H9 (cell line): Measurements from ENCODE around the gene TMIGD2. TPM values are rescaled to one million over a fixed set of nuclear protein-coding genes. Genes with fewer than 3 reads are reported as not detected.

Experiments used
- DNase-seq: peaks from one replicate; pipeline ENCODE4 v3.0.0-alpha.2; 2017
- H2AFZ ChIP-seq: one replicate; pipeline ENCODE4 v1.6.1; 2013; ENCODE audit warnings: mild to moderate bottlenecking, low read length, control low read depth, moderate library complexity
- H2AK5ac ChIP-seq: 2 replicates; pipeline ENCODE4 v1.6.1; 2013; ENCODE audit warnings: low read length, control low read depth, mixed read lengths; ENCODE audit not compliant: insufficient read length
- H2BK120ac ChIP-seq: one replicate; pipeline ENCODE4 v1.6.1; 2013; ENCODE audit warnings: low read depth, mild to moderate bottlenecking, low read length, control low read depth, inconsistent platforms; ENCODE audit not compliant: poor library complexity, severe bottlenecking
- H2BK12ac ChIP-seq: 2 replicates; pipeline ENCODE4 v1.6.1; 2013; ENCODE audit warnings: low read length, control low read depth, mixed read lengths, low read depth; ENCODE audit not compliant: insufficient read length
- H2BK15ac ChIP-seq: 2 replicates; pipeline ENCODE4 v1.6.1; 2013; ENCODE audit warnings: low read depth, low read length, control low read depth
- H2BK20ac ChIP-seq: one replicate; pipeline ENCODE4 v1.6.1; 2013; ENCODE audit warnings: low read depth, mild to moderate bottlenecking, low read length, control low read depth, inconsistent platforms; ENCODE audit not compliant: poor library complexity, severe bottlenecking
- H2BK5ac ChIP-seq: 2 replicates; pipeline ENCODE4 v1.6.1; 2013; ENCODE audit warnings: low read length, control low read depth, mixed read lengths; ENCODE audit not compliant: insufficient read length
- H3K14ac ChIP-seq: 2 replicates; pipeline ENCODE4 v1.6.1; 2013; ENCODE audit warnings: low read length, control low read depth; ENCODE audit not compliant: insufficient read depth
- H3K18ac ChIP-seq: 2 replicates; pipeline ENCODE4 v1.6.1; 2013; ENCODE audit warnings: low read depth, mild to moderate bottlenecking, mixed read lengths, low read length, control low read depth; ENCODE audit not compliant: insufficient read length
- H3K23ac ChIP-seq: 2 replicates; pipeline ENCODE4 v1.6.1; 2013; ENCODE audit warnings: low read length, control low read depth, mixed read lengths, low read depth; ENCODE audit not compliant: insufficient read length
- H3K23me2 ChIP-seq: 2 replicates; pipeline ENCODE4 v1.6.1; 2013; ENCODE audit warnings: low read depth, mild to moderate bottlenecking, mixed read lengths, low read length, control low read depth; ENCODE audit not compliant: insufficient read length, poor library complexity, severe bottlenecking
- H3K27ac ChIP-seq: 2 replicates; pipeline ENCODE4 v1.5.1; 2013; ENCODE audit warnings: low read length, control low read depth, mixed read lengths, low read depth; ENCODE audit not compliant: insufficient read length
- H3K27me3 ChIP-seq: 2 replicates; pipeline ENCODE4 v1.6.1; 2013; ENCODE audit warnings: low read length, control low read depth, inconsistent platforms; ENCODE audit not compliant: insufficient read depth
- H3K4ac ChIP-seq: 2 replicates; pipeline ENCODE4 v1.6.1; 2013; ENCODE audit warnings: low read depth, mild to moderate bottlenecking, control low read depth, inconsistent platforms, low read length, moderate library complexity
- H3K4me1 ChIP-seq: 2 replicates; pipeline ENCODE4 v1.6.1; 2013; ENCODE audit warnings: low read length, control low read depth, inconsistent platforms; ENCODE audit not compliant: insufficient read depth
- H3K4me2 ChIP-seq: 2 replicates; pipeline ENCODE4 v1.6.1; 2013; ENCODE audit warnings: low read length, control low read depth, mixed read lengths; ENCODE audit not compliant: insufficient read length, insufficient read depth
- H3K56ac ChIP-seq: 2 replicates; pipeline ENCODE4 v1.6.1; 2013; ENCODE audit warnings: low read depth, mild to moderate bottlenecking, mixed read lengths, low read length, control low read depth; ENCODE audit not compliant: insufficient read length
- H3K79me1 ChIP-seq: 2 replicates; pipeline ENCODE4 v1.6.1; 2013; ENCODE audit warnings: low read depth, mild to moderate bottlenecking, moderate library complexity, low read length, control low read depth, inconsistent platforms; ENCODE audit not compliant: insufficient read depth, poor library complexity, severe bottlenecking
- H3K79me2 ChIP-seq: 2 replicates; pipeline ENCODE4 v1.6.1; 2013; ENCODE audit warnings: low read length, control low read depth, inconsistent platforms; ENCODE audit not compliant: insufficient read depth
- H3K9ac ChIP-seq: 2 replicates; pipeline ENCODE4 v1.6.1; 2013; ENCODE audit warnings: low read length, control low read depth, mixed read lengths; ENCODE audit not compliant: insufficient read length; ENCODE audit errors: extremely low read depth
- H3K9me3 ChIP-seq: one replicate; pipeline ENCODE4 v1.6.1; 2013; ENCODE audit warnings: low read depth, low read length, inconsistent platforms; ENCODE audit not compliant: control insufficient read depth
- H3T11ph ChIP-seq: one replicate; pipeline ENCODE4 v1.6.1; 2013; ENCODE audit warnings: mild to moderate bottlenecking, low read length, control low read depth, inconsistent platforms
- H4K20me1 ChIP-seq: one replicate; pipeline ENCODE4 v1.6.1; 2013; ENCODE audit not compliant: control insufficient read depth, insufficient read length, insufficient read depth
- H4K5ac ChIP-seq: 2 replicates; pipeline ENCODE4 v1.6.1; 2013; ENCODE audit warnings: low read depth, mild to moderate bottlenecking, mixed read lengths, low read length, control low read depth; ENCODE audit not compliant: insufficient read length
- H4K8ac ChIP-seq: replicated peaks from 2 replicates; pipeline ENCODE4 v1.6.1; 2013; ENCODE audit warnings: low read length, control low read depth, mixed read lengths, low read depth; ENCODE audit not compliant: insufficient read length
- H4K91ac ChIP-seq: 2 replicates; pipeline ENCODE4 v1.6.1; 2013; ENCODE audit warnings: low read depth, mild to moderate bottlenecking, moderate library complexity, mixed read lengths, low read length, control low read depth; ENCODE audit not compliant: insufficient read length
- H3K27ac Mint-ChIP-seq, 3 experiments: 2 replicates in 2 of 3; 3 replicates in 1 of 3; pipeline ENCODE4 v1.8.0; 2020 to 2021; ENCODE audit warnings: mixed read lengths in 3 of 3, mild to moderate bottlenecking in 1 of 3, moderate library complexity in 1 of 3
- H3K27me3 Mint-ChIP-seq: 2 replicates; pipeline ENCODE4 v1.8.0; 2021; ENCODE audit warnings: low read depth, mild to moderate bottlenecking, moderate library complexity, mixed read lengths
- H3K36me3 Mint-ChIP-seq, 3 experiments: 2 replicates in 2 of 3; 3 replicates in 1 of 3; pipeline ENCODE4 v1.8.0; 2020 to 2021; ENCODE audit warnings: low read depth in 3 of 3, mixed read lengths in 3 of 3; ENCODE audit not compliant: insufficient read depth in 1 of 3
- H3K4me1 Mint-ChIP-seq, 2 experiments: 2 replicates each; pipeline ENCODE4 v1.8.0; 2020; ENCODE audit warnings: mixed read lengths in 2 of 2
- H3K4me3 Mint-ChIP-seq, 2 experiments: 2 replicates in 1 of 2; 3 replicates in 1 of 2; pipeline ENCODE4 v1.8.0; 2020 to 2021; ENCODE audit warnings: mild to moderate bottlenecking in 2 of 2, mixed read lengths in 2 of 2, moderate library complexity in 1 of 2
- H3K9me3 Mint-ChIP-seq, 2 experiments: 2 replicates in 1 of 2; 3 replicates in 1 of 2; pipeline ENCODE4 v1.8.0; 2020; ENCODE audit warnings: mild to moderate bottlenecking in 2 of 2, mixed read lengths in 2 of 2, moderate library complexity in 1 of 2
- WGBS: extraction: QIAGEN DNeasy Blood & Tissue Kit; methylation state at CpG from one replicate; pipeline ENCODE4 v1.1.7; 2013; ENCODE audit warnings: missing lambda C conversion rate, low lambda C conversion rate, mixed read lengths; ENCODE audit not compliant: insufficient read length; ENCODE audit errors: extremely low coverage; 5-methylcytosine and 5-hydroxymethylcytosine counted together
- total RNA-seq: library from RNA; stranded (reverse); gene quantifications from 2 replicates; pipeline ENCODE4 v1.2.1, GENCODE V29; 2021
- TF ChIP-seq, protein P1 (sequence below): fragments of 200-600 bp; sonication (generic); conservative IDR thresholded peaks from 3 replicates; pipeline ENCODE4 v1.8.0; 2021; ENCODE audit warnings: antibody characterized with exemption, mild to moderate bottlenecking

The TMIGD2 gene
- total RNA-seq, 1 experiment from 2014 or later, result 0.26 TPM

DNA sequence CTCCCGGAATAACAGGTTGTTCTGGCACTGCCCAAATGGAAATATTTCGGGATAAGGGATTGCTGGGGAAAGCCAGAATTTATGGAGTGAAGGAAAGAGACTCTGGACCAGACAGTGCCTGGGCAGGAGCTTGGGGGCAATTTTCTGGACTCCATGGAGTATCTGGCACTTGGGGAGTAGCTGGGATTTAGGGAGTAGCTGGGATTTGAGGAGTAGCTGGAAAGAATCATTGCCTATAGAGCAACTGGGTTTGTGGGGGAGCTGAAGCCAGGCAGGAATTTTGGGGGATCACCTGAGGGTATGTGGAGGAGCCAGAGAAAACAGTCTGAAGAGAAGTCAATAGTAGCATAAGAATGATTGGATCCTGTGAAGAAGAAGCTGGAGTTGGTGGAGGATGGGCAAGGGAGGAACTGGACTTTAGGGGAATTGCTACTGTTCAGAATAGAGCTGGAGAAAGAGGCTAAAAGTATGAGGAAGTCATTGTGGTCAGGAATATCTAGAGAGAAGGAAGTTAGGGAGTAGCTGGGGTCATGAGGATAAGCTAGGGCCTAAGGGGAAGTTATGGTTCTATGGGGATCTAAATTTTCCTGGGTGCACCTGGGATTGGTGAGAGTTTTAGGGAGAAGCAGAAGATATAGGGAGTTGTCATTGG is 17.0 kb upstream of the TMIGD2 start:
- H2BK5ac ChIP-seq, result no peak overlapping the region
- H2BK12ac ChIP-seq, result no peak overlapping the region
- Mint-ChIP-seq H3K4me1 (no peaks in the 10 kb centered on the region), H3K36me3 (peaks cover 54 to 72% (median 58%) of the 10 kb centered on the region in 3 experiments), H3K4me3 (no peak overlapping the region), H3K27ac (no peak overlapping the region), H3K27me3 (no peaks in the 10 kb centered on the region; the same call in none of the 2 replicates), H3K9me3 (peaks cover 31% of the 10 kb centered on the region in 2 experiments)
- no peaks in the 10 kb centered on the region for H3K4me1 ChIP-seq
- H3K4me2 ChIP-seq, result no peak overlapping the region
- H2AK5ac ChIP-seq, result no peak overlapping the region
- no peak overlapping the region for H4K91ac ChIP-seq
- H3K9ac ChIP-seq, result no peak overlapping the region
- TF ChIP-seq, protein P1, sequence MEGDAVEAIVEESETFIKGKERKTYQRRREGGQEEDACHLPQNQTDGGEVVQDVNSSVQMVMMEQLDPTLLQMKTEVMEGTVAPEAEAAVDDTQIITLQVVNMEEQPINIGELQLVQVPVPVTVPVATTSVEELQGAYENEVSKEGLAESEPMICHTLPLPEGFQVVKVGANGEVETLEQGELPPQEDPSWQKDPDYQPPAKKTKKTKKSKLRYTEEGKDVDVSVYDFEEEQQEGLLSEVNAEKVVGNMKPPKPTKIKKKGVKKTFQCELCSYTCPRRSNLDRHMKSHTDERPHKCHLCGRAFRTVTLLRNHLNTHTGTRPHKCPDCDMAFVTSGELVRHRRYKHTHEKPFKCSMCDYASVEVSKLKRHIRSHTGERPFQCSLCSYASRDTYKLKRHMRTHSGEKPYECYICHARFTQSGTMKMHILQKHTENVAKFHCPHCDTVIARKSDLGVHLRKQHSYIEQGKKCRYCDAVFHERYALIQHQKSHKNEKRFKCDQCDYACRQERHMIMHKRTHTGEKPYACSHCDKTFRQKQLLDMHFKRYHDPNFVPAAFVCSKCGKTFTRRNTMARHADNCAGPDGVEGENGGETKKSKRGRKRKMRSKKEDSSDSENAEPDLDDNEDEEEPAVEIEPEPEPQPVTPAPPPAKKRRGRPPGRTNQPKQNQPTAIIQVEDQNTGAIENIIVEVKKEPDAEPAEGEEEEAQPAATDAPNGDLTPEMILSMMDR, result no peak
- H3K27ac ChIP-seq, result no peak overlapping the region
- no peak overlapping the region for H3K4ac ChIP-seq
- H3T11ph ChIP-seq, result no peak overlapping the region
- H3K27me3 ChIP-seq, result no peaks in the 10 kb centered on the region
- no peaks in the 10 kb centered on the region for H3K23me2 ChIP-seq
- H4K20me1 ChIP-seq, result no peaks in the 10 kb centered on the region
- no peak for DNase-seq
- H2BK120ac ChIP-seq, result no peak overlapping the region
- no CpG with 5 or more reads among the region's 2 CpGs for WGBS
- H3K23ac ChIP-seq, result no peak overlapping the region
- H3K14ac ChIP-seq, result no peak overlapping the region
- H2AFZ ChIP-seq, result no peak overlapping the region
- H3K9me3 ChIP-seq, result no peaks in the 10 kb centered on the region
- H2BK20ac ChIP-seq, result no peak overlapping the region
- H4K8ac ChIP-seq, result no peak overlapping the region
- H3K79me2 ChIP-seq, result no peaks in the 10 kb centered on the region
- no peak overlapping the region for H3K56ac ChIP-seq
- H2BK15ac ChIP-seq, result no peak overlapping the region
- no peak overlapping the region for H3K18ac ChIP-seq
- H4K5ac ChIP-seq, result no peak overlapping the region
- no peaks in the 10 kb centered on the region for H3K79me1 ChIP-seq
